Sigmoid colon (tissue), 3 donors: ENCODE results near the gene GOLGA8N.

ENCODE experiments used
- POLR2A ChIP-seq, 2 donors: fragments of 450-650 bp; IDR thresholded peaks; one replicate each; pipeline ENCODE4 v1.6.1; 2016; ENCODE audit warnings: antibody characterized with exemption in 2 of 2, mild to moderate bottlenecking in 2 of 2, moderate library complexity in 2 of 2
- TF ChIP-seq, protein P1 (sequence below), 4 experiments: fragments of 450-650 bp in 3 of 4; fragments of 200-600 bp in 1 of 4; IDR thresholded peaks; one replicate each; pipeline ENCODE4 v1.5.1; 2016 to 2019; ENCODE audit warnings: antibody characterized with exemption in 4 of 4, mild to moderate bottlenecking in 3 of 4, moderate library complexity in 2 of 4

DNA sequence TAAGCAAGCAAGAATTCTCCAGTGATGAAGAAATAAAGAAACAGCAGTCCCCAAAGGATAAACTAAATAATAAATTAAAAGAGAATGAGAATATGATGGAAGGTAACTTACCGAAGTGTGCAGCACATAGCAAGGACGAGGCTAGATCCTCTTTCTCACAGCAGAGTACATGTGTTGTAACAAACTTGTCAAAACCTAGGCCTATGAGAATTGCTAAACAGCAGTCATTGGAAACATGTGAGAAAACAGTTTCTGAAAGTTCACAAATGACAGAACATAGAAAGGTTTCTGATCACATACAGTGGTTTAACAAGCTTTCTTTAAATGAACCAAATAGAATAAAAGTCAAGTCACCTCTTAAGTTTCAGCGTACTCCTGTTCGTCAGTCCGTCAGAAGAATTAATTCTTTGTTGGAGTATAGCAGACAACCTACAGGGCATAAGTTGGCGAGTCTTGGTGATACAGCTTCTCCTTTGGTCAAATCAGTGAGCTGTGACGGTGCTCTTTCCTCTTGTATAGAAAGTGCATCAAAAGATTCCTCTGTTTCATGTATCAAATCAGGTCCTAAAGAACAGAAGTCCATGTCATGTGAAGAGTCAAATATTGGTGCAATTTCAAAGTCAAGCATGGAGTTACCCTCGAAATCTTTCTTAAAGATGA, 43.8 kb downstream of the GOLGA8N start:
- TF ChIP-seq POLR2A (IDR thresholded peaks at IDR 0.05) = no peak
- TF ChIP-seq, protein P1, sequence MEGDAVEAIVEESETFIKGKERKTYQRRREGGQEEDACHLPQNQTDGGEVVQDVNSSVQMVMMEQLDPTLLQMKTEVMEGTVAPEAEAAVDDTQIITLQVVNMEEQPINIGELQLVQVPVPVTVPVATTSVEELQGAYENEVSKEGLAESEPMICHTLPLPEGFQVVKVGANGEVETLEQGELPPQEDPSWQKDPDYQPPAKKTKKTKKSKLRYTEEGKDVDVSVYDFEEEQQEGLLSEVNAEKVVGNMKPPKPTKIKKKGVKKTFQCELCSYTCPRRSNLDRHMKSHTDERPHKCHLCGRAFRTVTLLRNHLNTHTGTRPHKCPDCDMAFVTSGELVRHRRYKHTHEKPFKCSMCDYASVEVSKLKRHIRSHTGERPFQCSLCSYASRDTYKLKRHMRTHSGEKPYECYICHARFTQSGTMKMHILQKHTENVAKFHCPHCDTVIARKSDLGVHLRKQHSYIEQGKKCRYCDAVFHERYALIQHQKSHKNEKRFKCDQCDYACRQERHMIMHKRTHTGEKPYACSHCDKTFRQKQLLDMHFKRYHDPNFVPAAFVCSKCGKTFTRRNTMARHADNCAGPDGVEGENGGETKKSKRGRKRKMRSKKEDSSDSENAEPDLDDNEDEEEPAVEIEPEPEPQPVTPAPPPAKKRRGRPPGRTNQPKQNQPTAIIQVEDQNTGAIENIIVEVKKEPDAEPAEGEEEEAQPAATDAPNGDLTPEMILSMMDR (IDR thresholded peaks at IDR 0.05) = no peak
